H9 (cell line): ENCODE data around the gene EPHA8. TPM values are rescaled to one million over a fixed set of nuclear protein-coding genes. Genes with fewer than 3 reads are reported as not detected.

Experiments
- DNase-seq: peaks from one replicate; pipeline ENCODE4 v3.0.0-alpha.2; 2017
- H2AFZ ChIP-seq: one replicate; pipeline ENCODE4 v1.6.1; 2013; ENCODE audit warnings: mild to moderate bottlenecking, low read length, control low read depth, moderate library complexity
- H2AK5ac ChIP-seq: 2 replicates; pipeline ENCODE4 v1.6.1; 2013; ENCODE audit warnings: low read length, control low read depth, mixed read lengths; ENCODE audit not compliant: insufficient read length
- H2BK120ac ChIP-seq: one replicate; pipeline ENCODE4 v1.6.1; 2013; ENCODE audit warnings: low read depth, mild to moderate bottlenecking, low read length, control low read depth, inconsistent platforms; ENCODE audit not compliant: poor library complexity, severe bottlenecking
- H2BK12ac ChIP-seq: 2 replicates; pipeline ENCODE4 v1.6.1; 2013; ENCODE audit warnings: low read length, control low read depth, mixed read lengths, low read depth; ENCODE audit not compliant: insufficient read length
- H2BK15ac ChIP-seq: 2 replicates; pipeline ENCODE4 v1.6.1; 2013; ENCODE audit warnings: low read depth, low read length, control low read depth
- H2BK20ac ChIP-seq: one replicate; pipeline ENCODE4 v1.6.1; 2013; ENCODE audit warnings: low read depth, mild to moderate bottlenecking, low read length, control low read depth, inconsistent platforms; ENCODE audit not compliant: poor library complexity, severe bottlenecking
- H2BK5ac ChIP-seq: 2 replicates; pipeline ENCODE4 v1.6.1; 2013; ENCODE audit warnings: low read length, control low read depth, mixed read lengths; ENCODE audit not compliant: insufficient read length
- H3K14ac ChIP-seq: 2 replicates; pipeline ENCODE4 v1.6.1; 2013; ENCODE audit warnings: low read length, control low read depth; ENCODE audit not compliant: insufficient read depth
- H3K18ac ChIP-seq: 2 replicates; pipeline ENCODE4 v1.6.1; 2013; ENCODE audit warnings: low read depth, mild to moderate bottlenecking, mixed read lengths, low read length, control low read depth; ENCODE audit not compliant: insufficient read length
- H3K23ac ChIP-seq: 2 replicates; pipeline ENCODE4 v1.6.1; 2013; ENCODE audit warnings: low read length, control low read depth, mixed read lengths, low read depth; ENCODE audit not compliant: insufficient read length
- H3K23me2 ChIP-seq: 2 replicates; pipeline ENCODE4 v1.6.1; 2013; ENCODE audit warnings: low read depth, mild to moderate bottlenecking, mixed read lengths, low read length, control low read depth; ENCODE audit not compliant: insufficient read length, poor library complexity, severe bottlenecking
- H3K27ac ChIP-seq: 2 replicates; pipeline ENCODE4 v1.5.1; 2013; ENCODE audit warnings: low read length, control low read depth, mixed read lengths, low read depth; ENCODE audit not compliant: insufficient read length
- H3K27me3 ChIP-seq: 2 replicates; pipeline ENCODE4 v1.6.1; 2013; ENCODE audit warnings: low read length, control low read depth, inconsistent platforms; ENCODE audit not compliant: insufficient read depth
- H3K4ac ChIP-seq: 2 replicates; pipeline ENCODE4 v1.6.1; 2013; ENCODE audit warnings: low read depth, mild to moderate bottlenecking, control low read depth, inconsistent platforms, low read length, moderate library complexity
- H3K4me1 ChIP-seq: 2 replicates; pipeline ENCODE4 v1.6.1; 2013; ENCODE audit warnings: low read length, control low read depth, inconsistent platforms; ENCODE audit not compliant: insufficient read depth
- H3K4me2 ChIP-seq: 2 replicates; pipeline ENCODE4 v1.6.1; 2013; ENCODE audit warnings: low read length, control low read depth, mixed read lengths; ENCODE audit not compliant: insufficient read length, insufficient read depth
- H3K56ac ChIP-seq: 2 replicates; pipeline ENCODE4 v1.6.1; 2013; ENCODE audit warnings: low read depth, mild to moderate bottlenecking, mixed read lengths, low read length, control low read depth; ENCODE audit not compliant: insufficient read length
- H3K79me1 ChIP-seq: 2 replicates; pipeline ENCODE4 v1.6.1; 2013; ENCODE audit warnings: low read depth, mild to moderate bottlenecking, moderate library complexity, low read length, control low read depth, inconsistent platforms; ENCODE audit not compliant: insufficient read depth, poor library complexity, severe bottlenecking
- H3K79me2 ChIP-seq: 2 replicates; pipeline ENCODE4 v1.6.1; 2013; ENCODE audit warnings: low read length, control low read depth, inconsistent platforms; ENCODE audit not compliant: insufficient read depth
- H3K9ac ChIP-seq: 2 replicates; pipeline ENCODE4 v1.6.1; 2013; ENCODE audit warnings: low read length, control low read depth, mixed read lengths; ENCODE audit not compliant: insufficient read length; ENCODE audit errors: extremely low read depth
- H3K9me3 ChIP-seq: one replicate; pipeline ENCODE4 v1.6.1; 2013; ENCODE audit warnings: low read depth, low read length, inconsistent platforms; ENCODE audit not compliant: control insufficient read depth
- H3T11ph ChIP-seq: one replicate; pipeline ENCODE4 v1.6.1; 2013; ENCODE audit warnings: mild to moderate bottlenecking, low read length, control low read depth, inconsistent platforms
- H4K20me1 ChIP-seq: one replicate; pipeline ENCODE4 v1.6.1; 2013; ENCODE audit not compliant: control insufficient read depth, insufficient read length, insufficient read depth
- H4K5ac ChIP-seq: 2 replicates; pipeline ENCODE4 v1.6.1; 2013; ENCODE audit warnings: low read depth, mild to moderate bottlenecking, mixed read lengths, low read length, control low read depth; ENCODE audit not compliant: insufficient read length
- H4K8ac ChIP-seq: replicated peaks from 2 replicates; pipeline ENCODE4 v1.6.1; 2013; ENCODE audit warnings: low read length, control low read depth, mixed read lengths, low read depth; ENCODE audit not compliant: insufficient read length
- H4K91ac ChIP-seq: 2 replicates; pipeline ENCODE4 v1.6.1; 2013; ENCODE audit warnings: low read depth, mild to moderate bottlenecking, moderate library complexity, mixed read lengths, low read length, control low read depth; ENCODE audit not compliant: insufficient read length
- H3K27ac Mint-ChIP-seq, 3 experiments: 2 replicates in 2 of 3; 3 replicates in 1 of 3; pipeline ENCODE4 v1.8.0; 2020 to 2021; ENCODE audit warnings: mixed read lengths in 3 of 3, mild to moderate bottlenecking in 1 of 3, moderate library complexity in 1 of 3
- H3K27me3 Mint-ChIP-seq: 2 replicates; pipeline ENCODE4 v1.8.0; 2021; ENCODE audit warnings: low read depth, mild to moderate bottlenecking, moderate library complexity, mixed read lengths
- H3K36me3 Mint-ChIP-seq, 3 experiments: 2 replicates in 2 of 3; 3 replicates in 1 of 3; pipeline ENCODE4 v1.8.0; 2020 to 2021; ENCODE audit warnings: low read depth in 3 of 3, mixed read lengths in 3 of 3; ENCODE audit not compliant: insufficient read depth in 1 of 3
- H3K4me1 Mint-ChIP-seq, 2 experiments: 2 replicates each; pipeline ENCODE4 v1.8.0; 2020; ENCODE audit warnings: mixed read lengths in 2 of 2
- H3K4me3 Mint-ChIP-seq, 2 experiments: 2 replicates in 1 of 2; 3 replicates in 1 of 2; pipeline ENCODE4 v1.8.0; 2020 to 2021; ENCODE audit warnings: mild to moderate bottlenecking in 2 of 2, mixed read lengths in 2 of 2, moderate library complexity in 1 of 2
- H3K9me3 Mint-ChIP-seq, 2 experiments: 2 replicates in 1 of 2; 3 replicates in 1 of 2; pipeline ENCODE4 v1.8.0; 2020; ENCODE audit warnings: mild to moderate bottlenecking in 2 of 2, mixed read lengths in 2 of 2, moderate library complexity in 1 of 2
- CTCF ChIP-seq: fragments of 200-600 bp; sonication (generic); conservative IDR thresholded peaks from 3 replicates; pipeline ENCODE4 v1.8.0; 2021; ENCODE audit warnings: antibody characterized with exemption, mild to moderate bottlenecking
- WGBS: extraction: QIAGEN DNeasy Blood & Tissue Kit; methylation state at CpG from one replicate; pipeline ENCODE4 v1.1.7; 2013; ENCODE audit warnings: missing lambda C conversion rate, low lambda C conversion rate, mixed read lengths; ENCODE audit not compliant: insufficient read length; ENCODE audit errors: extremely low coverage; 5-methylcytosine and 5-hydroxymethylcytosine counted together
- total RNA-seq: library from RNA; stranded (reverse); gene quantifications from 2 replicates; pipeline ENCODE4 v1.2.1, GENCODE V29; 2021

The EPHA8 gene
- total RNA-seq, 1 experiment from 2014 or later, result 3.4 TPM

DNA sequence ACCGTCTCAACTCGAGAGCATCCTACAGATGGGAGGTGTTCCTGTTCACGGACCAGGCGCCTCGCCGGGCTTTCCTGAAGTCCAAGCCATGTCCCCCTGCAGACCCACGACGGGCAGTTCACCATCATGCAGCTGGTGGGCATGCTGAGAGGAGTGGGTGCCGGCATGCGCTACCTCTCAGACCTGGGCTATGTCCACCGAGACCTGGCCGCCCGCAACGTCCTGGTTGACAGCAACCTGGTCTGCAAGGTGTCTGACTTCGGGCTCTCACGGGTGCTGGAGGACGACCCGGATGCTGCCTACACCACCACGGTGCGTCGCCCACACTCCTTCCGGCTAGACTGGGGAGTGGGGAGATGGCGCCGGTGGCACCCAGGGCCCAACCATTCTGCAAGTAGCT is 35.4 kb downstream of the EPHA8 start:
- H3K27ac ChIP-seq, result no peak overlapping the region
- no peak overlapping the region for H3K9ac ChIP-seq
- Mint-ChIP-seq H3K9me3 (no peaks in the 10 kb centered on the region), H3K27me3 (peaks cover 5% of the 10 kb centered on the region), H3K4me1 (peaks cover 0 to 13% of the 10 kb centered on the region in 2 experiments; a peak in 2 of 4 replicates), H3K36me3 (no peaks in the 10 kb centered on the region), H3K27ac (no peak overlapping the region), H3K4me3 (no peak overlapping the region)
- no peak overlapping the region for H4K8ac ChIP-seq
- no CpG with 5 or more reads among the region's 24 CpGs for WGBS
- no peak overlapping the region for H2BK12ac ChIP-seq
- H3T11ph ChIP-seq, result no peak overlapping the region
- no peak overlapping the region for H3K23ac ChIP-seq
- no peaks in the 10 kb centered on the region for H3K4me1 ChIP-seq
- H3K9me3 ChIP-seq, result no peaks in the 10 kb centered on the region
- H4K20me1 ChIP-seq, result no peaks in the 10 kb centered on the region
- no peak overlapping the region for H2AK5ac ChIP-seq
- H3K4ac ChIP-seq, result no peak overlapping the region
- no peak overlapping the region for H4K91ac ChIP-seq
- no peak overlapping the region for H2BK120ac ChIP-seq
- H3K23me2 ChIP-seq, result no peaks in the 10 kb centered on the region
- no peaks in the 10 kb centered on the region for H3K79me2 ChIP-seq
- H3K79me1 ChIP-seq, result no peaks in the 10 kb centered on the region
- H3K56ac ChIP-seq, result no peak overlapping the region
- H3K4me2 ChIP-seq, result no peak overlapping the region
- H2AFZ ChIP-seq, result no peak overlapping the region
- no peak overlapping the region for H2BK20ac ChIP-seq
- no peaks in the 10 kb centered on the region for H3K27me3 ChIP-seq
- no peak for TF ChIP-seq CTCF
- no peak overlapping the region for H2BK15ac ChIP-seq
- no peak overlapping the region for H3K18ac ChIP-seq
- no peak overlapping the region for H2BK5ac ChIP-seq
- DNase-seq, result no peak
- no peak overlapping the region for H3K14ac ChIP-seq
- no peak overlapping the region for H4K5ac ChIP-seq
